ENCODE data around the gene DPP10.

DPP10 gene

GRCh38 chr2:115606350-115606749, 1163.9 kb downstream of the DPP10 start:
- no peak for DNase-seq

GRCh38 chr2:115609978-115610377, 1167.5 kb downstream of the DPP10 start:
- no peak for DNase-seq

GRCh38 chr2:115610888-115611287, 1168.4 kb downstream of the DPP10 start:
- no peak for DNase-seq

- DNase-seq, result no peak
Measured at GRCh38 chr2:115624332-115624731, 1181.9 kb downstream of the DPP10 start.

- no peak for DNase-seq
Measured at GRCh38 chr2:115634578-115634977, 1192.1 kb downstream of the DPP10 start.

GRCh38 chr2:115635430-115635829, 1193.0 kb downstream of the DPP10 start:
- no peak for DNase-seq

GRCh38 chr2:115649731-115650130, 1207.3 kb downstream of the DPP10 start:
- DNase-seq, result no peak

GRCh38 chr2:115650827-115651226, 1208.4 kb downstream of the DPP10 start:
- no peak for DNase-seq

GRCh38 chr2:115652652-115653051, 1210.2 kb downstream of the DPP10 start:
- DNase-seq, result no peak

- no peak for DNase-seq
Measured at GRCh38 chr2:115654362-115654761, 1211.9 kb downstream of the DPP10 start.

GRCh38 chr2:115678129-115678528, 1235.7 kb downstream of the DPP10 start:
- no peak for DNase-seq

GRCh38 chr2:115684345-115684744, 1241.9 kb downstream of the DPP10 start:
- no peak for DNase-seq

- DNase-seq, result no peak
Measured at GRCh38 chr2:115691409-115691808, 1249.0 kb downstream of the DPP10 start.

GRCh38 chr2:115694651-115695050, 1252.2 kb downstream of the DPP10 start:
- no peak for DNase-seq

GRCh38 chr2:115733190-115733775, 1290.8 kb downstream of the DPP10 start:
- no peak for DNase-seq

GRCh38 chr2:115738111-115738510, 1295.7 kb downstream of the DPP10 start:
- DNase-seq, result no peak

- DNase-seq, result no peak
Measured at GRCh38 chr2:115739574-115739973, 1297.1 kb downstream of the DPP10 start.

GRCh38 chr2:115746151-115746550, 1303.7 kb downstream of the DPP10 start:
- no peak for DNase-seq

GRCh38 chr2:115757286-115757685, 1314.8 kb downstream of the DPP10 start:
- no peak for DNase-seq

- DNase-seq, result no peak
Measured at GRCh38 chr2:115763601-115764000, 1321.2 kb downstream of the DPP10 start.

- DNase-seq, result no peak
Measured at GRCh38 chr2:115771516-115771915, 1329.1 kb downstream of the DPP10 start.

GRCh38 chr2:115774361-115774760, 1331.9 kb downstream of the DPP10 start:
- no peak for DNase-seq

- no peak for DNase-seq
Measured at GRCh38 chr2:115779085-115779632, 1336.7 kb downstream of the DPP10 start.

- DNase-seq, result no peak
Measured at GRCh38 chr2:115782286-115782685, 1339.8 kb downstream of the DPP10 start.

GRCh38 chr2:115796078-115796477, 1353.6 kb downstream of the DPP10 start:
- no peak for DNase-seq
